ENCODE results near the gene SNTG2. TPM values are rescaled to one million over a fixed set of nuclear protein-coding genes. Genes with fewer than 3 reads are reported as not detected.

The SNTG2 gene
- total and polyA plus RNA-seq, 2 of the 13 experiments (the other 11 are each of a cell fraction or from before 2014, with no cell fraction given): not detected

- no peak overlapping the region for H3K27ac ChIP-seq (ENCODE audit: extremely low read length, insufficient read depth, low read length)
- no peak for TF ChIP-seq ZSCAN25 (CRISPR knock-in tag; IDR thresholded peaks at IDR 0.05)
- no peak for TF ChIP-seq RCOR2 (CRISPR knock-in tag; IDR thresholded peaks at IDR 0.05)
- TF ChIP-seq, protein P1, sequence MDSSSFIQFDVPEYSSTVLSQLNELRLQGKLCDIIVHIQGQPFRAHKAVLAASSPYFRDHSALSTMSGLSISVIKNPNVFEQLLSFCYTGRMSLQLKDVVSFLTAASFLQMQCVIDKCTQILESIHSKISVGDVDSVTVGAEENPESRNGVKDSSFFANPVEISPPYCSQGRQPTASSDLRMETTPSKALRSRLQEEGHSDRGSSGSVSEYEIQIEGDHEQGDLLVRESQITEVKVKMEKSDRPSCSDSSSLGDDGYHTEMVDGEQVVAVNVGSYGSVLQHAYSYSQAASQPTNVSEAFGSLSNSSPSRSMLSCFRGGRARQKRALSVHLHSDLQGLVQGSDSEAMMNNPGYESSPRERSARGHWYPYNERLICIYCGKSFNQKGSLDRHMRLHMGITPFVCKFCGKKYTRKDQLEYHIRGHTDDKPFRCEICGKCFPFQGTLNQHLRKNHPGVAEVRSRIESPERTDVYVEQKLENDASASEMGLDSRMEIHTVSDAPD (CRISPR knock-in tag; IDR thresholded peaks at IDR 0.05): no peak
- no peak for TF ChIP-seq HMGA1 (CRISPR knock-in tag; conservative IDR thresholded peaks at IDR 0.05)
- TF ChIP-seq, protein P2, sequence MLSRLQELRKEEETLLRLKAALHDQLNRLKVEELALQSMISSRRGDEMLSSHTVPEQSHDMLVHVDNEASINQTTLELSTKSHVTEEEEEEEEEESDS (CRISPR knock-in tag; IDR thresholded peaks at IDR 0.05; ENCODE audit: borderline replicate concordance): no peak
- no peak for TF ChIP-seq ZNF550 (CRISPR knock-in tag; IDR thresholded peaks at IDR 0.05; ENCODE audit: borderline replicate concordance)
- TF ChIP-seq, protein P3, sequence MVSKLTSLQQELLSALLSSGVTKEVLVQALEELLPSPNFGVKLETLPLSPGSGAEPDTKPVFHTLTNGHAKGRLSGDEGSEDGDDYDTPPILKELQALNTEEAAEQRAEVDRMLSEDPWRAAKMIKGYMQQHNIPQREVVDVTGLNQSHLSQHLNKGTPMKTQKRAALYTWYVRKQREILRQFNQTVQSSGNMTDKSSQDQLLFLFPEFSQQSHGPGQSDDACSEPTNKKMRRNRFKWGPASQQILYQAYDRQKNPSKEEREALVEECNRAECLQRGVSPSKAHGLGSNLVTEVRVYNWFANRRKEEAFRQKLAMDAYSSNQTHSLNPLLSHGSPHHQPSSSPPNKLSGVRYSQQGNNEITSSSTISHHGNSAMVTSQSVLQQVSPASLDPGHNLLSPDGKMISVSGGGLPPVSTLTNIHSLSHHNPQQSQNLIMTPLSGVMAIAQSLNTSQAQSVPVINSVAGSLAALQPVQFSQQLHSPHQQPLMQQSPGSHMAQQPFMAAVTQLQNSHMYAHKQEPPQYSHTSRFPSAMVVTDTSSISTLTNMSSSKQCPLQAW (CRISPR knock-in tag; IDR thresholded peaks at IDR 0.05): no peak
- no peak for TF ChIP-seq SOX13 (IDR thresholded peaks at IDR 0.05)
- no peak for TF ChIP-seq SOX13 (CRISPR knock-in tag; conservative IDR thresholded peaks at IDR 0.05 in 1 of 2, IDR thresholded peaks at IDR 0.05 in 1 of 2)
- no peak for TF ChIP-seq ZNF678 (CRISPR knock-in tag; IDR thresholded peaks at IDR 0.05)
- no peak for TF ChIP-seq MEIS2 (CRISPR knock-in tag; IDR thresholded peaks at IDR 0.05)
- TF ChIP-seq ATF2 (CRISPR knock-in tag; IDR thresholded peaks at IDR 0.05): no peak
- TF ChIP-seq POLR2A (IDR thresholded peaks at IDR 0.05; ENCODE audit: insufficient read depth in 1 of 2, low read depth in 2 of 2, low read length in 2 of 2): no peak
- no peak for TF ChIP-seq ZNF501 (CRISPR knock-in tag; IDR thresholded peaks at IDR 0.05)
- no peak for TF ChIP-seq ZFY (CRISPR knock-in tag; IDR thresholded peaks at IDR 0.05)
- no peak for TF ChIP-seq TEF (CRISPR knock-in tag; IDR thresholded peaks at IDR 0.05)
- no peak for TF ChIP-seq ZMYM3 (CRISPR knock-in tag; IDR thresholded peaks at IDR 0.05)
- TF ChIP-seq KDM6A (CRISPR knock-in tag; IDR thresholded peaks at IDR 0.05; ENCODE audit: low read depth): no peak
- TF ChIP-seq SETDB1 (CRISPR knock-in tag; IDR thresholded peaks at IDR 0.05; ENCODE audit: borderline replicate concordance): no peak
- TF ChIP-seq CBFB (CRISPR knock-in tag; IDR thresholded peaks at IDR 0.05): no peak
- H3K9ac ChIP-seq (ENCODE audit: insufficient read depth, low read depth, low read length): no peak overlapping the region
- H3K79me2 ChIP-seq (ENCODE audit: insufficient read depth, low read length): no peaks in the 10 kb centered on the region
- H3K27me3 ChIP-seq (ENCODE audit: control insufficient read depth in 1 of 2, insufficient read depth in 2 of 2, low read length in 2 of 2): peaks cover 5 to 39% of the 10 kb centered on the region in 2 experiments; a peak in 4 of 5 replicates
- H3K4me2 ChIP-seq (ENCODE audit: low read depth, low read length): no peak overlapping the region
- no peak overlapping the region for H2AFZ ChIP-seq (ENCODE audit: low read length)
- H3K36me3 ChIP-seq (replicated peaks in 1 of 2; ENCODE audit: control insufficient read depth in 1 of 2, insufficient read depth in 2 of 2, low read length in 2 of 2): no peaks in the 10 kb centered on the region
- no TSS peak for BruUV-seq (replicated peaks)
- intact Hi-C loops (cut with micrococcal nuclease; ENCODE audit: unreplicated experiment) (no loop called here), in situ Hi-C loops (cut with HindIII; ENCODE audit: extremely low pct_ligation_motif_present, low pct_unique_long_range_greater_than_20kb) (no loop called here)
- no peaks in the 10 kb centered on the region; the same call in 1 of the 2 replicates for H4K20me1 ChIP-seq (ENCODE audit: insufficient read depth, low read length)
- no peak overlapping the region for H3K4me3 ChIP-seq (replicated peaks in 1 of 3; ENCODE audit: insufficient read depth in 1 of 3, low read depth in 2 of 3, low read length in 3 of 3)
- POLR2A ChIA-PET: no interaction called here
- no peak for FAIRE-seq
- DNase-seq (ENCODE audit: low spot score): no peak
- no peak for ATAC-seq
- H3K9me3 ChIP-seq (ENCODE audit: low read length): no peaks in the 10 kb centered on the region
- CTCF ChIA-PET (ENCODE audit: low intra/inter-chr PET ratio, low total read pairs): no interaction called here
- no peaks in the 10 kb centered on the region for H3K4me1 ChIP-seq (ENCODE audit: insufficient read depth, low read length)
Observed at GRCh38 chr2:961786-962185, 11.1 kb downstream of the SNTG2 start.
